Smooth muscle cell (in vitro differentiated cells): Measurements from ENCODE around the gene ABLIM2. TPM values are rescaled to one million over a fixed set of nuclear protein-coding genes. Genes with fewer than 3 reads are reported as not detected.

Experiments used
- DNase-seq: peaks from one replicate; lab custom pipeline; 2025; ENCODE audit not compliant: unreplicated experiment; lab: John Stamatoyannopoulos, UW
- H2AFZ ChIP-seq: fragments of 200-600 bp; sonication (generic); 2 replicates; pipeline ENCODE4 v1.6.0; 2016; ENCODE audit warnings: antibody characterized with exemption, low read depth, mild to moderate bottlenecking
- H3F3A ChIP-seq: fragments of 200-600 bp; sonication (generic); 2 replicates; pipeline ENCODE4 v1.6.0; 2017; ENCODE audit warnings: antibody characterized with exemption, low read depth
- H3K27ac ChIP-seq: fragments of 200-600 bp; sonication (generic); 2 replicates; pipeline ENCODE4 v1.5.1; 2016; ENCODE audit warnings: low read depth, mild to moderate bottlenecking
- H3K27me3 ChIP-seq: fragments of 200-600 bp; sonication (generic); 2 replicates; pipeline ENCODE4 v1.6.1; 2016; ENCODE audit warnings: low read depth, mild to moderate bottlenecking
- H3K36me3 ChIP-seq: fragments of 200-600 bp; sonication (generic); 2 replicates; pipeline ENCODE4 v1.5.1; 2016; ENCODE audit warnings: low read depth
- H3K4me1 ChIP-seq: fragments of 200-600 bp; sonication (generic); 2 replicates; pipeline ENCODE4 v1.5.1; 2016; ENCODE audit warnings: low read depth
- H3K4me2 ChIP-seq: fragments of 200-600 bp; sonication (generic); 2 replicates; pipeline ENCODE4 v1.6.0; 2016; ENCODE audit warnings: mild to moderate bottlenecking
- H3K4me3 ChIP-seq: fragments of 200-600 bp; sonication (generic); 2 replicates; pipeline ENCODE4 v1.5.1; 2016; ENCODE audit warnings: mild to moderate bottlenecking
- H3K79me2 ChIP-seq: fragments of 200-600 bp; sonication (generic); 2 replicates; pipeline ENCODE4 v1.6.0; 2016; ENCODE audit warnings: low read depth, mild to moderate bottlenecking
- H3K9ac ChIP-seq: fragments of 200-600 bp; sonication (generic); 2 replicates; pipeline ENCODE4 v1.6.0; 2016; ENCODE audit warnings: low read depth
- H3K9me3 ChIP-seq: fragments of 200-600 bp; sonication (generic); replicated peaks from 2 replicates; pipeline ENCODE4 v1.5.1; 2016; ENCODE audit warnings: low read depth
- H4K20me1 ChIP-seq: fragments of 200-600 bp; sonication (generic); 2 replicates; pipeline ENCODE4 v1.6.0; 2016; ENCODE audit warnings: low read depth
- CTCF ChIP-seq: fragments of 200-600 bp; sonication (generic); IDR thresholded peaks from 2 replicates; pipeline ENCODE4 v1.5.1; 2017; ENCODE audit warnings: borderline replicate concordance, mild to moderate bottlenecking, antibody characterized with exemption; ENCODE audit not compliant: insufficient read depth, poor library complexity, severe bottlenecking
- WGBS: methylation state at CpG from one replicate; pipeline ENCODE4 v1.1.7; 2016; ENCODE audit warnings: low lambda C conversion rate; 5-methylcytosine and 5-hydroxymethylcytosine counted together
- polyA plus RNA-seq: library from polyadenylated mRNA; unstranded; fragments of >200 nt; fragmentation: Nextera tagmentation; extraction: Ambion mirVana; gene quantifications from 2 replicates; pipeline ENCODE4 v1.2.1, GENCODE V29; 2016
- total RNA-seq: library from RNA; depleted of rRNA; stranded (reverse); fragments of >200 nt; gene quantifications from 2 replicates; pipeline ENCODE4 v1.2.3, GENCODE V29; 2014

Gene ABLIM2
- total and polyA plus RNA-seq, 2 experiments from 2014 or later, result 0.08 TPM; not detected in 1

GRCh38 chr4:8035371-8035780, 123.2 kb downstream of the ABLIM2 start:
- no peak overlapping the region for H3K27ac ChIP-seq
- H3K36me3 ChIP-seq, result no peaks in the 10 kb centered on the region
- H3K4me2 ChIP-seq, result no peak overlapping the region
- WGBS, result 77% methylated on average over 13 of the region's 13 CpGs
- H3K4me1 ChIP-seq, result no peaks in the 10 kb centered on the region
- H4K20me1 ChIP-seq, result no peaks in the 10 kb centered on the region
- H3K27me3 ChIP-seq, result no peaks in the 10 kb centered on the region
- H3K9ac ChIP-seq, result no peak overlapping the region
- H3K4me3 ChIP-seq, result no peak overlapping the region
- H3F3A ChIP-seq, result no peaks in the 10 kb centered on the region
- TF ChIP-seq CTCF, result no peak
- no peaks in the 10 kb centered on the region for H3K79me2 ChIP-seq
- H2AFZ ChIP-seq, result no peak overlapping the region
- H3K9me3 ChIP-seq, result no peaks in the 10 kb centered on the region
- DNase-seq, result no peak

GRCh38 chr4:8033829-8034528, 124.6 kb downstream of the ABLIM2 start:
- no peaks in the 10 kb centered on the region for H3K9me3 ChIP-seq
- no peak overlapping the region for H2AFZ ChIP-seq
- no peak overlapping the region for H3K27ac ChIP-seq
- no peaks in the 10 kb centered on the region for H3F3A ChIP-seq
- no peaks in the 10 kb centered on the region for H3K4me1 ChIP-seq
- TF ChIP-seq CTCF, result no peak
- no peak for DNase-seq
- H3K79me2 ChIP-seq, result no peaks in the 10 kb centered on the region
- no peaks in the 10 kb centered on the region for H3K36me3 ChIP-seq
- H3K4me3 ChIP-seq, result no peak overlapping the region
- H4K20me1 ChIP-seq, result no peaks in the 10 kb centered on the region
- 96% methylated on average over 11 of the region's 11 CpGs for WGBS
- no peak overlapping the region for H3K9ac ChIP-seq
- no peak overlapping the region for H3K4me2 ChIP-seq
- no peaks in the 10 kb centered on the region for H3K27me3 ChIP-seq

DNA sequence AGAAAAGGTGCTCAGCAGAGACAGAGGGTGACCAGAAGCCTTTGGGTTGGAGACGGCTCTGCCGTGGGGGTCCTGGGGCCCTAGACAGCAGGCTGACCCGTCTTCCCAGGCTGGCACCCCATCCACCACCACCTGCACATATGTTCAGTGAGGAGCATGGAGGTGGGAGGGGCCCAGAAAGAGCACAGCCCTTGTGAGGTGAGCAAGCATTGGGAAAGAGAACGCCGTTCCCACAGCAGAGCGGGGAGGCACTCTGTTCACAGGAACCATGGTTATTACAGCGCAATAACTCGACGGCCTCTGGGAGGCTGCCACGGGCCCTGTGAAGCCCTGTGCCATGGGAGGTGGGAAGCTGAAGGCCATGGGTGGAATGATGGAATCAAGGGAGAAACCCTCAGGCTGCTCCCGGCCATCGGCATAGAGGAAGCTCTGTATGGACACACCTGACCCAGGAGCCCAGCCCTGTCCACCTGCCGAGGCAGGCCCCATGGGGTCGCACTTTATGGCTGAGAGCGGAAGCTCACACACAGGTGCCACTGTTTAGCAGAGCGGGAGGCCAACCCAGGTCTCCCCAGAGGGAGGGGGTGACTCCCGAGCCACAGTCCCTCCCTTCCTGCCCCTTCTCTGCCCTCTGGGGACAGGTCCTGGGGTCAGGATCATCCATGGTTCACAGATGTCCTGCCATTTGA, 125.4 kb downstream of the ABLIM2 start:
- Histone ChIP-seq H2AFZ (no peak overlapping the region), H3K4me2 (no peak overlapping the region), H3K36me3 (no peaks in the 10 kb centered on the region), H3K79me2 (no peaks in the 10 kb centered on the region), H3K4me1 (no peaks in the 10 kb centered on the region), H3F3A (no peaks in the 10 kb centered on the region), H3K27me3 (no peaks in the 10 kb centered on the region), H3K9me3 (no peaks in the 10 kb centered on the region), H3K4me3 (no peak overlapping the region), H3K9ac (no peak overlapping the region), H4K20me1 (no peaks in the 10 kb centered on the region), H3K27ac (no peak overlapping the region)
- whole genome bisulfite sequencing, result 90% methylated on average over 17 of the region's 17 CpGs
- no peak for DNase-seq
- TF ChIP-seq CTCF, result no peak
